Esophagus (tissue), 2 donors: ENCODE results near the gene CRIM1. TPM values are rescaled to one million over a fixed set of nuclear protein-coding genes. Genes with fewer than 3 reads are reported as not detected.

Experiments used
- H3K27ac ChIP-seq, 2 donors: one replicate each; pipeline ENCODE4 v1.5.1; 2013; ENCODE audit warnings: low read depth in 2 of 2, mild to moderate bottlenecking in 2 of 2, inconsistent platforms in 1 of 2, low read length in 1 of 2, moderate library complexity in 1 of 2
- H3K27me3 ChIP-seq, 2 donors: one replicate each; pipeline ENCODE4 v1.6.1; 2013; ENCODE audit warnings: low read length in 2 of 2, control low read depth in 1 of 2, mild to moderate bottlenecking in 1 of 2; ENCODE audit not compliant: insufficient read depth in 2 of 2, control insufficient read depth in 1 of 2
- H3K36me3 ChIP-seq, 2 donors: one replicate each; pipeline ENCODE4 v1.6.1; 2013; ENCODE audit warnings: low read length in 1 of 2; ENCODE audit not compliant: control insufficient read depth in 2 of 2, insufficient read depth in 2 of 2
- H3K4me1 ChIP-seq, 2 donors: one replicate each; pipeline ENCODE4 v1.6.1; 2013; ENCODE audit warnings: low read length in 1 of 2; ENCODE audit not compliant: control insufficient read depth in 2 of 2, insufficient read depth in 2 of 2
- H3K4me3 ChIP-seq, 2 donors: one replicate each; pipeline ENCODE4 v1.5.1; 2013; ENCODE audit warnings: low read length in 2 of 2, mild to moderate bottlenecking in 2 of 2, low read depth in 1 of 2, moderate library complexity in 1 of 2
- H3K9me3 ChIP-seq, 2 donors: one replicate each; pipeline ENCODE4 v1.6.1; 2013; ENCODE audit warnings: mild to moderate bottlenecking in 2 of 2, low read depth in 1 of 2, low read length in 1 of 2, moderate library complexity in 1 of 2; ENCODE audit not compliant: control insufficient read depth in 2 of 2, insufficient read depth in 1 of 2
- WGBS, 2 donors: extraction: QIAGEN DNeasy Blood & Tissue Kit; methylation state at CpG; one replicate each; pipeline ENCODE4 v1.1.7; 2013; 5-methylcytosine and 5-hydroxymethylcytosine counted together
- polyA plus RNA-seq, 2 donors: library from polyadenylated mRNA; stranded (reverse); fragments of 200-250 nt; gene quantifications; one replicate each; pipeline ENCODE4 v1.2.3, GENCODE V29; 2013
- donor health status: healthy with polysubstance abuse.
- donor health status: Bipolar disorder and iron deficiency.

The CRIM1 gene
- polyA plus RNA-seq, 2 donors, result 5.9 to 10.3 TPM

GRCh38 chr2:36389091-36389564 is 33.5 kb downstream of the CRIM1 start:
- H3K9me3 ChIP-seq, result no peaks in the 10 kb centered on the region
- H3K36me3 ChIP-seq, result no peaks in the 10 kb centered on the region
- no peak overlapping the region for H3K4me3 ChIP-seq
- H3K27ac ChIP-seq, result no peak overlapping the region
- 37 to 47% methylated on average over 5 of the region's 5 CpGs for WGBS, 2 donors
- no peaks in the 10 kb centered on the region for H3K27me3 ChIP-seq
- peaks cover 2% of the 10 kb centered on the region in 2 donors for H3K4me1 ChIP-seq

DNA sequence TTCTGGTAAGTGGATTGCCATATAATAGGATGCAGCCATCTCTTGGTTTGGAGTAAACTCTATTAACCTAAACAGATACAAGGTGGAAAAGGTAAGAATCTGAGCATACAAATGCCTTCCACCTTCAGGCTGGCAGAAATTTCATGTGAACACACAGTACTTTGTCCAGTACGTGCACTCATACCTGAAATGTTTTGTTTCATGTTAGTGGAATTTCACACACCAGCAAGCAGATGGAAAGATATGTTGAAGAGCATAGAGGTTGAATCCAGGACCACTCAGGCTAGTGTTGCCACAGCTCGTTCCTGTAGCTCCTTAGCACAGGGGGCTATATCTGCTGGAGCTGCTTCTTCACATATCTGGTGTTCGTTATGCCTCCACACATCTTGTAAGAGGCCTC is 34.0 kb downstream of the CRIM1 start:
- no peaks in the 10 kb centered on the region for H3K27me3 ChIP-seq
- no peaks in the 10 kb centered on the region for H3K9me3 ChIP-seq
- H3K27ac ChIP-seq, result no peak overlapping the region
- peaks cover 2% of the 10 kb centered on the region in 2 donors for H3K4me1 ChIP-seq
- H3K4me3 ChIP-seq, result no peak overlapping the region
- 77 to 81% methylated on average over 3 of the region's 3 CpGs for WGBS, 2 donors
- H3K36me3 ChIP-seq, result no peaks in the 10 kb centered on the region

DNA sequence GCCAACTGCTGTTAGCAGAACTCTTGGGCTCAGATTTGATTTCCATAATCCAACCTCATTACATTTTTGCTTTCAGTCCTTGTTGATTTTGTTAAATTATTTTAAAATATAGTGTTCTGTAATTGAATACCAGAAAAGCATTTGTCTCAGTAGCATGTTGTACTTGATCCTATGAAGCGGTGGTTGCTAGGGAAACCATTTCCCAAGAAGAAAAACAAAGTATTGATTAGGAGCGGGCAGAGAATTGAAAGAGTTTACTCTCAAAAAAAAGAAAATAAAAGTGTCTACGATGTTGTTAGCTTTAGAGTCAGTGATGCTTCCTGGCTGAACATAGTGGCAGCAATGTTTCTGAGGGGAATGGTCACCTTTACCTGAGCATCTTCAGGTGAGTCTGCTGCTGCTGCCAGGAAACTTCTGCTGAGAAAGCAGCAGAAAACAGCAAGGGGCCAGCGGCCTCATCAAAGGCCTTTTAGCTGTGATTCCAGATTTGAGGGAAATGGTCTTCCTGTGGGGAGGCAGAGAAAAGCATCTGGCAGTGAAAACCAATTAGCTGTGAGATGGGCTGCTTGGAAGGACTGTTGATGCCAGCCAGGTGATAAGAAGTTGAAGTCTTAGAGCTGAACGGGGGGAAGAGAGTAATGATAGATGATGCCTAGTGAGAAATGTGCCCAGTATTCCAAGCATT is 37.1 kb downstream of the CRIM1 start:
- H3K27ac ChIP-seq, result no peak overlapping the region

GRCh38 chr2:36393738-36394256 is 38.2 kb downstream of the CRIM1 start:
- H3K4me3 ChIP-seq, result no peak overlapping the region

More for the DNA sequence above, 37.1 kb downstream of the CRIM1 start:
- Histone ChIP-seq H3K27me3 (no peaks in the 10 kb centered on the region), H3K9me3 (no peaks in the 10 kb centered on the region), H3K36me3 (peaks cover 0 to 3% of the 10 kb centered on the region in 2 donors), H3K4me1 (peaks cover 2 to 6% of the 10 kb centered on the region in 2 donors), H3K4me3 (no peak overlapping the region)
- 68 to 78% methylated on average over 5 of the region's 5 CpGs for WGBS, 2 donors

DNA sequence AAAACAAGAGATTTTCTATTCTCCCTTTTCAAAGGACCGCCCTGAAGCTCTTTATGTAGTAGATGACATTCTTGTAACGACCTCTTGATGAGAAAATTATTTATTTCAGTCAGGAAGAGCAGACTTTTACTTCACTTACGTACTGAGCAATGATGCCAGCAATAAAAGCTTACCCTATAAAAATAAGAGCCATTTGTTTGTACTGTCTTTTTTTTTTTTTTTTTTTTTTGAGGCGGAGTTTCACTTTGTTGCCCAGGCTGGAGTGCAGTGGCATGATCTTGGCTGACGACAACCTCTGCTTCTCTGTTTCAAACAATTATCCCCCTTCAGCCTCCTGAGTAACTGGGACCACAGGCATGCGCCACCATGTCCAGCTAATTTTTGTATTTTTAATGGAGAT is 39.2 kb downstream of the CRIM1 start:
- Histone ChIP-seq H3K4me1 (peaks cover 2 to 6% of the 10 kb centered on the region in 2 donors), H3K9me3 (no peaks in the 10 kb centered on the region), H3K36me3 (peaks cover 0 to 3% of the 10 kb centered on the region in 2 donors), H3K27ac (no peak overlapping the region), H3K4me3 (no peak overlapping the region), H3K27me3 (no peaks in the 10 kb centered on the region)
- 69 to 74% methylated on average over 6 of the region's 6 CpGs for WGBS, 2 donors

More at GRCh38 chr2:36393738-36394256, 38.2 kb downstream of the CRIM1 start:
- no peaks in the 10 kb centered on the region for H3K27me3 ChIP-seq
- H3K36me3 ChIP-seq, result peaks cover 0 to 3% of the 10 kb centered on the region in 2 donors
- WGBS, 2 donors, result 84 to 87% methylated on average over 4 of the region's 4 CpGs
- peaks cover 2 to 6% of the 10 kb centered on the region in 2 donors for H3K4me1 ChIP-seq
- no peaks in the 10 kb centered on the region for H3K9me3 ChIP-seq
- H3K27ac ChIP-seq, result no peak overlapping the region

GRCh38 chr2:36395866-36396265 is 40.3 kb downstream of the CRIM1 start:
- 87 to 94% methylated on average over 4 of the region's 4 CpGs for WGBS, 2 donors
- H3K27me3 ChIP-seq, result no peaks in the 10 kb centered on the region
- H3K4me1 ChIP-seq, result peaks cover 2 to 6% of the 10 kb centered on the region in 2 donors
- peaks cover 0 to 3% of the 10 kb centered on the region in 2 donors for H3K36me3 ChIP-seq
- H3K27ac ChIP-seq, result no peak overlapping the region
- H3K4me3 ChIP-seq, result no peak overlapping the region
- no peaks in the 10 kb centered on the region for H3K9me3 ChIP-seq

DNA sequence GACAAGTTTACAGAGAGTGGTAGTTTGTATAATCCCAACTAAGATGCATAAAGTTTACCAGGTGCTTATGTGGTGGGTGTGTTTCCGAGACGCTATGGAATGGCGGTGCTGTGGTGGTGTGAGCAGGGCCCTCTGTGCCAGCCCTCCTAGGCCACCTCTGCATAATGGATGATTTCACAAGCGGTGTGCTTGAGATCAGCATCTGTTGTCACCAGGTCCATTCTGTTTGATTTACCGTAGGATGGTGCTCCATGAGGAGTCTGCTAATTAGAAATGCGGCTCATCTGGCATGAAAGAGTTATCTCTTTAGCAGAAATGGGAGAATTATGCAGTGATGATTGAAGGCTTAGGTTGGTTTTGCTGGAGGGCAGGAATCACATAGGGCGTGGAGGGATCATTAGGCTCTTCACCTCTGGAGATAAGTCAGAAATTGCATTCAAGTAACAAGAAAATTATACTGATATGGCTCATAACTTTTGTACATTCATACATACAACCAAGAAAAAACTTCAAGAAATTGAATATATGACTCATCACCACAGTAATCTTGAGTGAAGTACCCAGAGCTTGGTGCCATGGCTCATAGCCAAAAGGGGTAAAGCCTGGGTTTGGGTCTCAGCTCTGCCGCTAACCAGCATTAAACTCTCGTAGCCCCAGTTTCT is 41.4 kb downstream of the CRIM1 start:
- H3K36me3 ChIP-seq, result peaks cover 0 to 3% of the 10 kb centered on the region in 2 donors
- no peaks in the 10 kb centered on the region for H3K27me3 ChIP-seq
- H3K4me1 ChIP-seq, result peaks cover 2 to 6% of the 10 kb centered on the region in 2 donors
- 94 to 97% methylated on average over 9 of the region's 9 CpGs for WGBS, 2 donors
- no peak overlapping the region for H3K27ac ChIP-seq
- no peaks in the 10 kb centered on the region for H3K9me3 ChIP-seq
- H3K4me3 ChIP-seq, result no peak overlapping the region

- Histone ChIP-seq H3K4me3 (no peak overlapping the region), H3K9me3 (no peaks in the 10 kb centered on the region), H3K4me1 (peaks cover 0 to 6% of the 10 kb centered on the region in 2 donors), H3K27me3 (no peaks in the 10 kb centered on the region), H3K36me3 (peaks cover 0 to 3% of the 10 kb centered on the region in 2 donors), H3K27ac (no peak overlapping the region)
- 71 to 84% methylated on average over 7 of the region's 7 CpGs for WGBS, 2 donors
These were observed 42.3 kb downstream of the CRIM1 start for GRCh38 chr2:36397728-36398413.

DNA sequence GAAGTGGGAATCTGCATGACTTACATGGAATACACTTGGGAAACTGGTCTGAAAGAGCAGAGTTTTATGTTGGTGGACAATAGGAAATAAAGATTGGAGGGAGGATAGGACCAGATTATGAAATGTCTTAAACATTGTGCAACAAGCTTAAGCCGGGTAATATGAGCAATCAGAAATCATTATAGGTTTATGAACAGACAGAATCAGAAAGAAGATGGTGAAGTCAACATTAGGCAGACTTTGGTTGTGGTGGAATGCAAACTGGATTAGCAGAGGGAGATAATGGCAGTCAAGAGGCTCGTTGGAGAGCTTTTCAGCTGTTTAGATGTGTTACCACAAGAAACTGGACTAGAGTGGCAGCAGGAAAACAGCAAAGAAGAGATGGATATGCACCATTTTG is 43.5 kb downstream of the CRIM1 start:
- Histone ChIP-seq H3K27ac (no peak overlapping the region), H3K27me3 (no peaks in the 10 kb centered on the region), H3K4me3 (no peak overlapping the region), H3K36me3 (peaks cover 0 to 3% of the 10 kb centered on the region in 2 donors), H3K9me3 (no peaks in the 10 kb centered on the region), H3K4me1 (peaks cover 0 to 4% of the 10 kb centered on the region in 2 donors)
- WGBS, 2 donors, result 71 to 73% methylated on average over 2 of the region's 2 CpGs
